ENCODE results near the gene PPEF2.
"Not testable (repeated sequence)": the region's sequence is repeated elsewhere in the genome, so short reads cannot be mapped to it uniquely, and the experiment has no call there.

The PPEF2 gene

DNA sequence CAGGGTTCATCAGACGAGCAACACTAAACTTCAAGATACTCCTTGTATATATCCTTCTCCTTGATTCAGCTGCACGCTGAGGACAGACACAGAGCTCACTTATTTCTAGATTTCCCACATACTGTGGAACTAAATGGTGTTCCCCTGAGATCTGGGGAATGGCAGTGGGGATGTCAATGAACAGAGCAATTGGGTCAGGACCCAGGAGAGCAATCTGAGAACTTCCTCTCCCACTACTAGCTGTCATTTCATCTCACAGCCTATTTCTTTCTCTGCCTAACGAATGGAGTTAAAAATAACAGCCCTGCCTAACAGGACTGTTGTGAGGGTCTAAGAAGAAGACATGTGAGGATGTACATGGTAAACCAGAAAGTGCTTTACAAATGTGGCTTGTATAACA, 27.9 kb upstream of the PPEF2 start:
- no peak overlapping the region for H3K4me3 ChIP-seq (ENCODE audit: low read length)
- TF ChIP-seq, protein P1, sequence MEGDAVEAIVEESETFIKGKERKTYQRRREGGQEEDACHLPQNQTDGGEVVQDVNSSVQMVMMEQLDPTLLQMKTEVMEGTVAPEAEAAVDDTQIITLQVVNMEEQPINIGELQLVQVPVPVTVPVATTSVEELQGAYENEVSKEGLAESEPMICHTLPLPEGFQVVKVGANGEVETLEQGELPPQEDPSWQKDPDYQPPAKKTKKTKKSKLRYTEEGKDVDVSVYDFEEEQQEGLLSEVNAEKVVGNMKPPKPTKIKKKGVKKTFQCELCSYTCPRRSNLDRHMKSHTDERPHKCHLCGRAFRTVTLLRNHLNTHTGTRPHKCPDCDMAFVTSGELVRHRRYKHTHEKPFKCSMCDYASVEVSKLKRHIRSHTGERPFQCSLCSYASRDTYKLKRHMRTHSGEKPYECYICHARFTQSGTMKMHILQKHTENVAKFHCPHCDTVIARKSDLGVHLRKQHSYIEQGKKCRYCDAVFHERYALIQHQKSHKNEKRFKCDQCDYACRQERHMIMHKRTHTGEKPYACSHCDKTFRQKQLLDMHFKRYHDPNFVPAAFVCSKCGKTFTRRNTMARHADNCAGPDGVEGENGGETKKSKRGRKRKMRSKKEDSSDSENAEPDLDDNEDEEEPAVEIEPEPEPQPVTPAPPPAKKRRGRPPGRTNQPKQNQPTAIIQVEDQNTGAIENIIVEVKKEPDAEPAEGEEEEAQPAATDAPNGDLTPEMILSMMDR (conservative IDR thresholded peaks at IDR 0.05; ENCODE audit: low read depth, low read length), result no peak
- no peak for DNase-seq (ENCODE audit: low read depth)

DNA sequence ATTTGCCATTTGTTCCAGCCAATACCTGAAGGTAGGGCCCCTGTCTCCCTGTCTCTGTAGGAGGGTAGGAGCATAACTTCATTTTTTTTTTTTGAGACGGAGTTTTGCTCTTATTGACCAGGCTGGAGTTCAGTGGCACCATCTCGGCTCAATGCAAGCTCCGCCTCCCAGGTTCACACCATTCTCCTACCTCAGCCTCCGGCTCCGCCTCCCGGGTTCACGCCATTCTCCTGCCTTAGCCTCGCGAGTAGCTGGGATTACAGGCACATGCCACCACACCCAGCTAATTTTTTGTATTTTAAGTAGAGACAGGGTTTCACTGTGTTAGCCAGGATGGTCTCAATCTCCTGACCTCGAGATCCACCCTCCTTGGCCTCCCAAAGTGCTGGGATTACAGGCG, 22.7 kb upstream of the PPEF2 start:
- not testable (repeated sequence) for H3K4me3 ChIP-seq (ENCODE audit: low read length); DNase-seq (ENCODE audit: low read depth)

DNA sequence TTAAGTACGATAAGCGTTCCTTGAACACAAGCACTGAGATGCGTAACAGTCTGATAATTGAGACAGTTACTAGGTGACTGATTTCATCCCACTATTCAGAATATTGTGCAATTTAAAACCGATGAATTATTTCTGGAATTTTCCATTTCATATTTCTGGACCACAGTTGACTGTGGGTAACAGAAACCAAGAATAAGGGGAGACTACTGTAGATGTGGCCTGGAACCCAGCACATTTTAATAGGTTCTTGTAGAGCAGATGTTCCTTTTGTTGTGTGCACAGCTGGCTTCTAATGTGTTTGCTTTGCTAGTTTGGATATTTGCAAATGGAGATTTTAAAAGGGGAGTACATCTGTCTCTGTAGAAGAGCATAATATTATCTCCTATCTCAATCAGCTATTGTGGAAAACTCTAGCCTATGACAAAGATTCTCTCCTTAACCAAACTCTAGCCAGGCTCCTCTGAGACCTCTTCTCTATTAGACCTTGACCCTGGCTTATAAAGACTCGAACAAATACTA, 22.1 kb upstream of the PPEF2 start:
- DNase-seq (ENCODE audit: low read depth), result no peak
- H3K4me3 ChIP-seq (ENCODE audit: low read length), result no peak overlapping the region
- TF ChIP-seq, protein P1 (conservative IDR thresholded peaks at IDR 0.05; ENCODE audit: low read depth, low read length), result no peak

DNA sequence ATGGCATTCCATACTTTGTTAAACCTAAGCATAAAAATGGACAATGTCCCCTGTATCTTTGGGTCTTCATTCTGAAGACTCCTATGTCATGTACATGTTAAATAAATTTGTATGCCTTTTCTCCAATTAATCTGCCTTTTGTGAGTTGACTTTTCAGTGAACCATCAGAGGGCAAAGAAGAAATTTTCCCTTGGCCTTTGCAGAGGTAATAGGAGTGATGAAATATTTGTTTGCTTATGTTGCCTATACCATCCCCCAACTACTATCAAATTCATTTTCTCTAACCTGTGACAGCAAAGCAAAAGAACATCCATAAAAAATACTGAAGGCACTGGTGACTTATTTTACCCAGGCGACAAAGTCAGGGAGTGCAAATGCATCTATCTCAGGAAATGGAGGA, 20.3 kb upstream of the PPEF2 start:
- TF ChIP-seq, protein P1 (conservative IDR thresholded peaks at IDR 0.05; ENCODE audit: low read depth, low read length), result no peak
- H3K4me3 ChIP-seq (ENCODE audit: low read length), result no peak overlapping the region
- no peak for DNase-seq (ENCODE audit: low read depth)

DNA sequence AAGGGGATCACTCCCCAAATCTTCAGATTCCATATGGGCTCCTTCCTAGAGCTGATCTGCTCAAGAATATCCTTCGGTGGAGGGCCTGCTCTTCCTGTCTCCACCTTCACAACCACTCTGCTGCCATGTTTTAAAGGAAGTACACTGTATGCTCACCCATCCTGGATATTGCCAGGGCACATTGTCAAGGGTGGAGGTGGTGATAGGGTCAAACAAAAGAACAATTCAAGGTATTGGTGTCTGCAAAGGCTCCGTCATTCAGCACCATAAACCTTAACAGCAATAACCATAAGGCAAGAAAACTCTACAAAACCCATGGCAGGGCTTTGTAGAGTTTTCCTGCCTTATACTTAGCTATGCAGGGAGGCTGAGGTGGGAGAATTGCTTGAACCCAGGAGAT, 19.7 kb upstream of the PPEF2 start:
- TF ChIP-seq, protein P1 (conservative IDR thresholded peaks at IDR 0.05; ENCODE audit: low read depth, low read length), result no peak
- H3K4me3 ChIP-seq (ENCODE audit: low read length), result no peak overlapping the region
- no peak for DNase-seq (ENCODE audit: low read depth)

DNA sequence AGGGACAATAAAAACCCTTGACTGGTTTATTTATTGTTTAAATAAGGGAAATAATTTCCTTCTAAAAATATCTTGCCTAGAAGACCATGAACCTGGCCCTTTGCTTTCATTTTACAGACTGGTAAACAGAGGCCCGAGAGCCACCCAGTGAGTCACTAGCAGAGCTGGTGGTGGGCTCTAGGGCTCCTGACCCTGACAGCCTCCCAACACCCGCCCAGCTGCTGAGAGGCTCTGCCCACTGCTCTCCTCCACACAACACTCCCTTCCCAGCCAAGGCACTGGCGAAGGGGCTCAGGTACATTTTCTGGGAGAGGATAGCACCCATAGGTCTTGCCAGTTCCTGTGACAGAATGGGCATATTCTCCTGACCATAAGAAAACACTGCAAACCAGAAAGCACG, 18.1 kb upstream of the PPEF2 start:
- DNase-seq (ENCODE audit: low read depth), result no peak
- H3K4me3 ChIP-seq (ENCODE audit: low read length), result no peak overlapping the region
- TF ChIP-seq, protein P1 (conservative IDR thresholded peaks at IDR 0.05; ENCODE audit: low read depth, low read length), result no peak

DNA sequence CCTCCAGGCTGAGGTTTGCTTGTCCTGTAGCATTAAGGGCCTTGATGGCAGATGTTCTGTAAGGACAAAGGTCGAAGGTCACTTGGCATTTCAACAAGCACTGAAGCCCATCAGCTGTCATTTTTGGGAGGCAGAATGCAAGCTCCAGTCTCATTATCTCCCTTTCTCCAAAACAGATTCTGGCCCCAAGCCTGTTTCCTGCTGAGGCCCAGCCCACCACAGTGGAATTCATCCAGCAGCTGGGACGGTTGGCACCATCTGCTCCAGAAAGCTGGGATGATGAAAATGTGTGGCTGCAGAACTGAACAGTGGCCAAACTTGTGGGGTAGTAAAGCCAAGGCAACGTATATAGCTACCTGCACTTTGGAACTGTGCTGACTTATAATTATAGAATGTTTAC, 17.7 kb upstream of the PPEF2 start:
- DNase-seq (ENCODE audit: low read depth), result no peak
- H3K4me3 ChIP-seq (ENCODE audit: low read length), result no peak overlapping the region
- TF ChIP-seq, protein P1 (conservative IDR thresholded peaks at IDR 0.05; ENCODE audit: low read depth, low read length), result no peak

Measured in retinal pigment epithelial cell (primary cell).